Measurements from ENCODE around the gene KIAA0586.

DNA sequence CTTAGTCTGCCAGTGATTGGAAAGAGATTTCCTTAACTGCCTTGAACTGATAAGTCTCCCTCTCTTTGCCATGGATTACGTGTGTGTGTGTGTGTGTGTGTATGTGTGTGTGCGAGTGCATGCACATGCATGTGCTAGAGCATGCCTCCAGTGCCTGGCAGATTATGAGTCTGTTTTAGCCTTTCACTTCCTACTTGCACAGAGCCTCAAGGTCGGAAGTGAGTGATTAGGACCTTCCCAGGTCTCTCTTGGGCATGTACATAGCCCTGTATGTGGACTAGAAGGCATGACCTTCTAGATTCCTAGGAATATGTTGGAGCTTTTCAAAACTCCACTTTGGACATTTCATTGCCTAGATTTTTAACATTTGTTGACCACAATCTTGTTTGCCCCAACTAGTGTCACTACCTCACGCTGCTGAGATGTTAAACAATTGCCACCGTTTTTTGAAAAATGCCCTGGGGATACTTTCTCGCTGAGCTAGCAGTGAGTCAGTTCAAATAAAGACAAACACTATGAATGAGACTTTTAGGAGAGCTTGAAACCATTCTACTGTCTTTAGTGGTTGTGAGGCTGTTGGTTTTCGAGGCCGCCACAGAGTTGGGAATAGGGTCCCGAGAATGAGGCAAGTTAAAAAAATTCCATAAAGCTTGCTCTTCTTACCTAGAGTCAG is 28.2 kb downstream of the KIAA0586 start:
- TF ChIP-seq, protein P1, sequence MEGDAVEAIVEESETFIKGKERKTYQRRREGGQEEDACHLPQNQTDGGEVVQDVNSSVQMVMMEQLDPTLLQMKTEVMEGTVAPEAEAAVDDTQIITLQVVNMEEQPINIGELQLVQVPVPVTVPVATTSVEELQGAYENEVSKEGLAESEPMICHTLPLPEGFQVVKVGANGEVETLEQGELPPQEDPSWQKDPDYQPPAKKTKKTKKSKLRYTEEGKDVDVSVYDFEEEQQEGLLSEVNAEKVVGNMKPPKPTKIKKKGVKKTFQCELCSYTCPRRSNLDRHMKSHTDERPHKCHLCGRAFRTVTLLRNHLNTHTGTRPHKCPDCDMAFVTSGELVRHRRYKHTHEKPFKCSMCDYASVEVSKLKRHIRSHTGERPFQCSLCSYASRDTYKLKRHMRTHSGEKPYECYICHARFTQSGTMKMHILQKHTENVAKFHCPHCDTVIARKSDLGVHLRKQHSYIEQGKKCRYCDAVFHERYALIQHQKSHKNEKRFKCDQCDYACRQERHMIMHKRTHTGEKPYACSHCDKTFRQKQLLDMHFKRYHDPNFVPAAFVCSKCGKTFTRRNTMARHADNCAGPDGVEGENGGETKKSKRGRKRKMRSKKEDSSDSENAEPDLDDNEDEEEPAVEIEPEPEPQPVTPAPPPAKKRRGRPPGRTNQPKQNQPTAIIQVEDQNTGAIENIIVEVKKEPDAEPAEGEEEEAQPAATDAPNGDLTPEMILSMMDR (IDR thresholded peaks at IDR 0.05), result no peak
- TF ChIP-seq POLR2A (IDR thresholded peaks at IDR 0.05) (no peak), EP300 (IDR thresholded peaks at IDR 0.05) (no peak), POLR2AphosphoS5 (IDR thresholded peaks at IDR 0.05) (no peak)
